OCI-LY7 (cell line): ENCODE results near the gene C2orf42. TPM values are rescaled to one million over a fixed set of nuclear protein-coding genes. Genes with fewer than 3 reads are reported as not detected.

ENCODE experiments used
- BruUV-seq: library from RNA; stranded (reverse); fragments of 400-500 nt; replicated peaks from 2 replicates; lab custom pipeline; 2021; lab: Mats Ljungman, UMichigan
- CTCF ChIA-PET: fragments of 300-600 bp; sonication (Branson Sonifier 250); formaldehyde crosslinking; loops from one replicate; lab custom pipeline; 2022; ENCODE audit warnings: antibody characterized with exemption; ENCODE audit not compliant: unreplicated experiment; lab: Charles Lee
- POLR2A ChIA-PET: fragments of 300-600 bp; sonication (Branson Sonifier 250); formaldehyde crosslinking; loops from one replicate; lab custom pipeline; 2022; ENCODE audit warnings: antibody characterized with exemption; lab: Charles Lee
- DNase-seq: peaks from one replicate; pipeline ENCODE4 v3.0.0-alpha.2; 2015; ENCODE audit warnings: low spot score
- H2AFZ ChIP-seq: fragments of 200-600 bp; sonication (generic), shearing (Covaris generic); 2 replicates; pipeline ENCODE4 v1.6.1; 2014; ENCODE audit warnings: mild to moderate bottlenecking, antibody characterized with exemption, low read length, moderate library complexity
- H3K27ac ChIP-seq: fragments of 200-600 bp; sonication (generic); 2 replicates; pipeline ENCODE4 v1.5.1; 2014; ENCODE audit warnings: mixed run types, low read depth, mild to moderate bottlenecking, moderate library complexity, low read length, inconsistent platforms; ENCODE audit not compliant: poor library complexity, severe bottlenecking
- H3K36me3 ChIP-seq: fragments of 200-600 bp; sonication (generic); 2 replicates; pipeline ENCODE4 v1.6.1; 2014; ENCODE audit warnings: mild to moderate bottlenecking, antibody characterized with exemption, low read length, moderate library complexity, mixed read lengths; ENCODE audit not compliant: insufficient read depth
- H3K4me1 ChIP-seq: fragments of 200-600 bp; sonication (generic); 2 replicates; pipeline ENCODE4 v1.5.1; 2014; ENCODE audit warnings: mild to moderate bottlenecking, low read length; ENCODE audit not compliant: insufficient read depth, poor library complexity, severe bottlenecking
- H3K4me2 ChIP-seq: fragments of 200-600 bp; sonication (generic); 2 replicates; pipeline ENCODE4 v1.6.1; 2014; ENCODE audit warnings: mild to moderate bottlenecking, low read length
- H3K4me3 ChIP-seq: fragments of 200-600 bp; sonication (generic); 2 replicates; pipeline ENCODE4 v1.5.1; 2014; ENCODE audit warnings: mild to moderate bottlenecking, low read depth, low read length; ENCODE audit not compliant: poor library complexity, severe bottlenecking
- H3K79me2 ChIP-seq: fragments of 200-600 bp; sonication (generic); 2 replicates; pipeline ENCODE4 v1.6.1; 2016; ENCODE audit warnings: low read depth, mild to moderate bottlenecking, low read length, moderate library complexity, mixed read lengths; ENCODE audit not compliant: insufficient read depth
- H3K9me2 ChIP-seq: fragments of 200-600 bp; sonication (generic); 2 replicates; pipeline ENCODE4 v1.6.1; 2016; ENCODE audit warnings: mild to moderate bottlenecking, low read length, mixed read lengths; ENCODE audit not compliant: insufficient read depth
- H3K9me3 ChIP-seq: fragments of 200-600 bp; sonication (generic); 2 replicates; pipeline ENCODE4 v1.6.1; 2014; ENCODE audit warnings: mild to moderate bottlenecking, mixed run types, low read length, mixed read lengths
- H4K20me1 ChIP-seq: fragments of 200-600 bp; sonication (generic); 2 replicates; pipeline ENCODE4 v1.6.1; 2014; ENCODE audit warnings: mild to moderate bottlenecking, antibody characterized with exemption, low read length, moderate library complexity, mixed read lengths; ENCODE audit not compliant: insufficient read depth
- EZH2phosphoT487 ChIP-seq: fragments of 200-600 bp; sonication (generic); IDR thresholded peaks from 2 replicates; pipeline ENCODE4 v1.6.1; 2018; ENCODE audit warnings: low read depth, borderline replicate concordance, mild to moderate bottlenecking, mixed run types, antibody characterized with exemption, low read length, moderate library complexity, mixed read lengths
- intact Hi-C: fragments of 100-400 bp; cut with micrococcal nuclease; formaldehyde crosslinking; loops from one replicate; pipeline ENCODE4 v1.10.0; 2022; ENCODE audit not compliant: unreplicated experiment
- total RNA-seq, 2 experiments: library from RNA; depleted of rRNA in 1 of 2; stranded (reverse); fragments of >200 nt in 1 of 2; shearing (Covaris generic) in 1 of 2; gene quantifications; 2 replicates each; pipeline ENCODE4 v1.2.3, GENCODE V29; 2014 to 2022
- TF ChIP-seq, protein P1 (sequence below): fragments of 200-600 bp; sonication (generic); conservative IDR thresholded peaks from 2 replicates; pipeline ENCODE4 v1.5.1; 2014; ENCODE audit warnings: mild to moderate bottlenecking, antibody characterized with exemption, low read length, moderate library complexity, mixed read lengths

The C2orf42 gene
- total RNA-seq, 2 experiments from 2014 or later, result 19.0 to 24.5 TPM

GRCh38 chr2:70126413-70126812 lies 64.4 kb downstream of the C2orf42 start:
- POLR2A ChIA-PET, result interaction anchor here (0.6 to 6.8 kb wide), 12 partner anchors 9 to 421 kb away, joined by 3 to 129 read pairs (median 6); partner anchors contain the start of genes C2orf42 and MXD1
- BruUV-seq, result no TSS peak
- Histone ChIP-seq H3K4me1 (peaks cover 89% of the 10 kb centered on the region), H3K9me2 (no peaks in the 10 kb centered on the region), H2AFZ (peak overlapping the region; percentile 53; the same call in 1 of the 2 replicates), H3K36me3 (no peaks in the 10 kb centered on the region), H3K9me3 (no peaks in the 10 kb centered on the region), H3K4me2 (peak overlapping the region; percentile 64), H3K79me2 (peaks cover 13% of the 10 kb centered on the region; the same call in 1 of the 2 replicates), H3K27ac (peak overlapping the region; percentile 83), H4K20me1 (no peaks in the 10 kb centered on the region), H3K4me3 (peak overlapping the region; percentile 63)
- CTCF ChIA-PET, result no interaction called here
- intact Hi-C loops, result loop anchor here (10.0 kb wide), 2 partner anchors 938 to 1362 kb away; partner anchors contain the start of gene NAGK
- TF ChIP-seq EZH2phosphoT487, result no peak
- TF ChIP-seq, protein P1, sequence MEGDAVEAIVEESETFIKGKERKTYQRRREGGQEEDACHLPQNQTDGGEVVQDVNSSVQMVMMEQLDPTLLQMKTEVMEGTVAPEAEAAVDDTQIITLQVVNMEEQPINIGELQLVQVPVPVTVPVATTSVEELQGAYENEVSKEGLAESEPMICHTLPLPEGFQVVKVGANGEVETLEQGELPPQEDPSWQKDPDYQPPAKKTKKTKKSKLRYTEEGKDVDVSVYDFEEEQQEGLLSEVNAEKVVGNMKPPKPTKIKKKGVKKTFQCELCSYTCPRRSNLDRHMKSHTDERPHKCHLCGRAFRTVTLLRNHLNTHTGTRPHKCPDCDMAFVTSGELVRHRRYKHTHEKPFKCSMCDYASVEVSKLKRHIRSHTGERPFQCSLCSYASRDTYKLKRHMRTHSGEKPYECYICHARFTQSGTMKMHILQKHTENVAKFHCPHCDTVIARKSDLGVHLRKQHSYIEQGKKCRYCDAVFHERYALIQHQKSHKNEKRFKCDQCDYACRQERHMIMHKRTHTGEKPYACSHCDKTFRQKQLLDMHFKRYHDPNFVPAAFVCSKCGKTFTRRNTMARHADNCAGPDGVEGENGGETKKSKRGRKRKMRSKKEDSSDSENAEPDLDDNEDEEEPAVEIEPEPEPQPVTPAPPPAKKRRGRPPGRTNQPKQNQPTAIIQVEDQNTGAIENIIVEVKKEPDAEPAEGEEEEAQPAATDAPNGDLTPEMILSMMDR, result no peak
- no peak for DNase-seq

DNA sequence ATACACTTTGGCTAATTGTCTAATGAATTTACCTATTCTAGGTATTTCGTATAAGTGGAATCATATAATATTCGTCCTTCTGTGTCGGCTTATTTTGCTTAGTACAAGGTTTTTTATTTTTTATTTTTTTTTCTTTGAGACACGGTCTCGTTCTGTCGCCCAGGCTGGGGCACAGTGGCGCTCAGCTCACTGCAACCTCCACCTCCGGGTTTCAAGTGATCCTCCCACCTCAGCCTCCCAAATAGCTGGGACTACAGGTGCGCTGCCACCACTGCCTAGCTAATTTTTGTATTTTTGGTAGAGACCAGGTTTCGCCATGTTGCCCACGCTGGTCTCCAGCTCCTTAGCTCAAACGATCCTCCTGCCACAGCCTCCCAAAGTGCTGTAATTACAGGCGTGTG lies 65.3 kb downstream of the C2orf42 start:
- Histone ChIP-seq H3K27ac (peak overlapping the region; percentile 83), H3K9me3 (no peaks in the 10 kb centered on the region), H3K79me2 (peaks cover 7% of the 10 kb centered on the region; the same call in 1 of the 2 replicates), H3K36me3 (no peaks in the 10 kb centered on the region), H4K20me1 (no peaks in the 10 kb centered on the region), H2AFZ (peak overlapping the region; percentile 53), H3K9me2 (no peaks in the 10 kb centered on the region), H3K4me3 (peak overlapping the region; percentile 63), H3K4me1 (peaks cover 89% of the 10 kb centered on the region), H3K4me2 (peak overlapping the region; percentile 64)
- ChIA-PET CTCF (no interaction called here), POLR2A (interaction anchor here (0.6 to 6.8 kb wide), 16 partner anchors 10 to 1697 kb away, joined by 3 to 129 read pairs (median 5); partner anchors contain the start of gene MXD1)
- intact Hi-C loops, result loop anchor here (1.0 to 10.0 kb wide), 4 partner anchors 19 to 1361 kb away; partner anchors contain the start of gene NAGK
- DNase-seq, result no peak
- no TSS peak for BruUV-seq
- TF ChIP-seq, protein P1, result no peak
- no peak for TF ChIP-seq EZH2phosphoT487

DNA sequence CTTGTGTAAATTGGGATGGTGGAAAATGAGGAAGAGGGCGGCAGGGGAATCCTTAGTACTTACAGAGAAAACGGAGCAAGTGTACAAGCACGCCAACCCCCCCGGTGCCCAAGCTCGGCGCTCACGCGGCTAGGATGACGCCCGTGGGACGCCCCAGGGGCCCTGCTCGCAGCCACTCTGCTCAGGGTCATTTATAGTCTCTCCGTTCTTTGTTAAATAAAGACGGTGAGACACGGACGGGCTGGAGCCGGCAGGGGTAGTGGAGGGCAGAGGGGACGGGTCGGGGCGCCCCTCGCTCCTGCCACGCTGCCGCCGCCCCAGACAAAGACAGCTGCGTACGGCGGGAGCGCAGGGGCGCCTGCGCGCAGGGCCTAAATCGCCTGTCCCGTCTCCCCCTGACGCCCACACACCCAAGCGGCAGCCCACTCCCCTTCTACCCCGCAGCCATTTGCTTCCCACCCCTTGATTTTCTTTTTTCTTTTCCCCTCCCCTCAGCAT lies 65.8 kb downstream of the C2orf42 start:
- Histone ChIP-seq H3K9me3 (no peaks in the 10 kb centered on the region), H3K79me2 (peaks cover 7% of the 10 kb centered on the region; the same call in 1 of the 2 replicates), H3K9me2 (no peaks in the 10 kb centered on the region), H3K36me3 (no peaks in the 10 kb centered on the region), H4K20me1 (no peaks in the 10 kb centered on the region), H3K27ac (peak overlapping the region; percentile 83), H3K4me2 (peak overlapping the region; percentile 64), H3K4me1 (peaks cover 89% of the 10 kb centered on the region), H2AFZ (peak overlapping the region; percentile 53), H3K4me3 (peak overlapping the region; percentile 63)
- TF ChIP-seq, protein P1, result no peak
- no peak for TF ChIP-seq EZH2phosphoT487
- ChIA-PET POLR2A (interaction anchor here (0.6 to 6.8 kb wide), 17 partner anchors 10 to 1338 kb away, joined by 3 to 129 read pairs (median 6); partner anchors contain the start of gene MXD1), CTCF (no interaction called here)
- peak; percentile 65 for DNase-seq
- BruUV-seq, result TSS peak; percentile 62
- intact Hi-C loops, result loop anchor here (1.0 to 10.0 kb wide), 5 partner anchors 17 to 1360 kb away; partner anchors contain the start of gene NAGK
